Endothelial cell of umbilical vein (primary cell): ENCODE data around the gene DPP9. TPM values are rescaled to one million over a fixed set of nuclear protein-coding genes. Genes with fewer than 3 reads are reported as not detected.
A peak's percentile ranks its signal among the peaks of the same experiment; 100 is the strongest.

Source experiments
- BruUV-seq: library from RNA; stranded (reverse); fragments of 400-500 nt; replicated peaks from 2 replicates; lab custom pipeline; 2021; lab: Mats Ljungman, UMichigan
- CTCF ChIA-PET: fragments of 300-600, 350-600 bp; sonication (Branson Sonifier 250); formaldehyde crosslinking; loops from one replicate; lab custom pipeline; 2021; ENCODE audit warnings: antibody characterized with exemption, inconsistent platforms; lab: Charles Lee
- POLR2A ChIA-PET: fragments of 300-600, 350-600 bp; sonication (Branson Sonifier 250); formaldehyde crosslinking; loops from one replicate; lab custom pipeline; 2021; ENCODE audit warnings: antibody characterized with exemption, inconsistent platforms; lab: Charles Lee
- DNase-seq: peaks from one replicate; pipeline ENCODE4 v3.0.0-alpha.2; 2011; ENCODE audit warnings: low read depth, low spot score
- FAIRE-seq: peaks from 2 replicates; lab custom pipeline; 2011; peaks lifted over from hg19 to GRCh38; lab: Jason Lieb, UNC
- H2AFZ ChIP-seq: 2 replicates; pipeline ENCODE4 v1.6.0; 2012; ENCODE audit warnings: low read depth, low read length, control low read depth, inconsistent platforms
- H3K27ac ChIP-seq: 2 replicates; pipeline ENCODE4 v1.5.1; 2011; ENCODE audit warnings: low read depth, mild to moderate bottlenecking, control low read depth, low read length, moderate library complexity; ENCODE audit not compliant: insufficient read depth
- H3K27me3 ChIP-seq, 2 experiments: 2 replicates each; pipeline versions ENCODE4 v1.6.0 to v1.6.1; 2011; ENCODE audit warnings: low read length in 2 of 2, mixed read lengths in 1 of 2; ENCODE audit not compliant: control insufficient read depth in 2 of 2, insufficient read depth in 2 of 2
- H3K36me3 ChIP-seq, 2 experiments: 2 replicates in 1 of 2; 3 replicates in 1 of 2; pipeline ENCODE4 v1.5.1; 2011; ENCODE audit warnings: low read length in 2 of 2, mild to moderate bottlenecking in 1 of 2, moderate library complexity in 1 of 2; ENCODE audit not compliant: control insufficient read depth in 2 of 2, insufficient read depth in 2 of 2; ENCODE audit errors: extremely low read depth in 1 of 2
- H3K4me1 ChIP-seq: 3 replicates; pipeline ENCODE4 v1.5.1; 2011; ENCODE audit warnings: mild to moderate bottlenecking, low read length; ENCODE audit not compliant: control insufficient read depth, insufficient read depth; ENCODE audit errors: extremely low read depth
- H3K4me2 ChIP-seq: 2 replicates; pipeline ENCODE4 v1.6.1; 2011; ENCODE audit warnings: low read length, control low read depth, mixed read lengths; ENCODE audit not compliant: insufficient read depth
- H3K4me3 ChIP-seq, 3 experiments: fragments of 200-600 bp in 1 of 3; sonication (generic), shearing (Covaris generic) in 1 of 3; replicated peaks in 1 of 3; 2 replicates each; pipeline ENCODE4 v1.5.1; 2011 to 2016; ENCODE audit warnings: control low read depth in 3 of 3, low read length in 3 of 3, mild to moderate bottlenecking in 2 of 3, inconsistent platforms in 1 of 3, low read depth in 1 of 3, moderate library complexity in 1 of 3; ENCODE audit not compliant: insufficient read depth in 1 of 3
- H3K79me2 ChIP-seq: 2 replicates; pipeline ENCODE4 v1.6.0; 2012; ENCODE audit warnings: low read length, inconsistent platforms; ENCODE audit not compliant: control insufficient read depth, insufficient read depth
- H3K9ac ChIP-seq: replicated peaks from 2 replicates; pipeline ENCODE3; 2011; ENCODE audit warnings: low read length, control low read depth; ENCODE audit not compliant: insufficient read depth; ENCODE audit errors: extremely low read depth
- H3K9me1 ChIP-seq: replicated peaks from 3 replicates; pipeline ENCODE4 v1.6.0; 2011; ENCODE audit warnings: mild to moderate bottlenecking, low read length; ENCODE audit not compliant: control insufficient read depth, insufficient read depth; ENCODE audit errors: extremely low read depth
- H3K9me3 ChIP-seq: replicated peaks from 2 replicates; pipeline ENCODE4 v1.5.1; 2012; ENCODE audit warnings: low read length, inconsistent platforms; ENCODE audit not compliant: control insufficient read depth, insufficient read depth
- H4K20me1 ChIP-seq: replicated peaks from 2 replicates; pipeline ENCODE3; 2011; ENCODE audit warnings: mild to moderate bottlenecking, low read length; ENCODE audit not compliant: control insufficient read depth, insufficient read depth; ENCODE audit errors: extremely low read depth
- CTCF ChIP-seq, 2 donors: IDR thresholded peaks; 1 replicate in 1 of 2; 2 replicates in 1 of 2; pipeline ENCODE4 v1.5.1; 2011; ENCODE audit warnings: low read length in 2 of 2, mild to moderate bottlenecking in 2 of 2, moderate library complexity in 2 of 2, control low read depth in 1 of 2, inconsistent platforms in 1 of 2, low read depth in 1 of 2; ENCODE audit not compliant: insufficient read depth in 1 of 2; ENCODE audit errors: extremely low read depth in 1 of 2
- EZH2 ChIP-seq: IDR thresholded peaks from 2 replicates; pipeline ENCODE4 v1.6.1; 2012; ENCODE audit warnings: borderline replicate concordance, low read depth, mild to moderate bottlenecking, moderate library complexity, low read length, inconsistent platforms; ENCODE audit not compliant: severe bottlenecking
- FOS ChIP-seq: IDR thresholded peaks from 2 replicates; pipeline ENCODE4 v1.6.1; 2011; ENCODE audit warnings: mild to moderate bottlenecking, low read length, moderate library complexity, borderline replicate concordance; ENCODE audit not compliant: insufficient read depth
- GATA2 ChIP-seq: IDR thresholded peaks from 2 replicates; pipeline ENCODE4 v1.7.0; 2011; ENCODE audit warnings: low read depth, mild to moderate bottlenecking, moderate library complexity, mixed read lengths, low read length; ENCODE audit not compliant: insufficient read length, insufficient read depth
- JUN ChIP-seq: IDR thresholded peaks from 2 replicates; pipeline ENCODE4 v1.6.1; 2011; ENCODE audit warnings: borderline replicate concordance, low read depth; ENCODE audit not compliant: insufficient read length, insufficient read depth
- MAX ChIP-seq: IDR thresholded peaks from 2 replicates; pipeline ENCODE4 v1.6.1; 2011; ENCODE audit not compliant: insufficient read depth, insufficient read length
- POLR2AphosphoS5 ChIP-seq: IDR thresholded peaks from 2 replicates; pipeline ENCODE4 v1.6.1; 2012; ENCODE audit warnings: low read depth, mild to moderate bottlenecking, control low read depth, low read length, moderate library complexity; ENCODE audit not compliant: insufficient read depth
- dilution Hi-C: fragments of 300-500 bp; cut with MboI; formaldehyde crosslinking; loops from one replicate; pipeline ENCODE4 v1.15.0; 2019; ENCODE audit warnings: low sequenced_read_pairs; ENCODE audit not compliant: extremely low pct_ligation_motif_present
- intact Hi-C: fragments of 100-400 bp; cut with micrococcal nuclease; formaldehyde crosslinking; loops from one replicate; pipeline ENCODE4 v1.10.0; 2022
- polyA plus RNA-seq, 4 experiments: library from polyadenylated mRNA; depleted of rRNA in 3 of 4; stranded (reverse) in 3 of 4; unstranded in 1 of 4; fragments of >200 nt; gene quantifications; 2 replicates each; pipeline versions ENCODE4 v1.2.1 to v1.2.3, GENCODE V29; 2011 to 2012; ENCODE audit warnings: missing spikeins in 1 of 4
- total RNA-seq: library from RNA; stranded (reverse); gene quantifications from 2 replicates; pipeline ENCODE4 v1.2.3, GENCODE V29; 2021

DPP9 gene
- total and polyA plus RNA-seq, 2 donors (not counting 3 experiments of a cell fraction or from before 2014, with no cell fraction given): 31.5 to 98.0 TPM

DNA sequence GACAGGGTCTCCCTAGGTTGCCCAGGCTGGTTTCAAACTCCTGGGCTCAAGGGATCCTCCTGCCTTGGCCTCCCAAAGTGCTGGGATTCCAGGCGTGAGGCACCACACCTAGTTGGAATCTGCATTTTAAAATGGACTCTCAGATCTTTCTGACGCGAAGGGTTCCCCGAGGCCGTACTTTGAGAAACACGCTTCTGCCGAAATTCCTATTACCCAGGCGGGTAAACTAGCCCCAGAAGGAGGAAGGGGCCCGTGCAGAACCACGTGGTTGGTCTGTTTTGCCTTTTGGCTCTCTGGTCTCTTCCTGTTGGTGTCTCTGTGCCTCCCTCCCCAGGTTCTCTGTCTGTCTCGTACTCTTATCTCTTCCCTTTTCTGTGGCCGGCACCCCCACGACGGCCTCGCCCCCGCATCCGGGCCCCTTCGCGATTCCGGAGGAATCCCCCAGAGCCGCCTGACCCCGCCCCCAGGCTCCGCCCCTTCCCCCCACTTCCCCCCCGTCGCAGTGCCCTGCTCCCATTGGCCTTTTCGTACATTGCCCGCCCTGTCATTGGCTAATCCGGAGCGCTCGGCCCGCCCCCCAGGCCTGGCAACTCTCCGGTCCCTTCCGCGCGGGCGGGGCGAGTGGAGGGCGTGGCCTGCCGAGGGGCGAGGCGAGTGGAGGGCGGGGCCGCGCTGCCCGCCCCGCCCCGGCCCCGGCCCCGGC, 84.7 kb downstream of the DPP9 start, which contains the start of gene TNFAIP8L1:
Gene TNFAIP8L1 (plus strand): TSS at position 689 of the 703 bp plus-strand sequence. CDS start 12,354 bp downstream, outside the sequence.
- no TSS peak for BruUV-seq
- Histone ChIP-seq H3K9ac (peak within 1 kb of the TSS; percentile 49), H3K79me2 (peaks cover 37% of the 10 kb centered on the region), H4K20me1 (no peaks in the 10 kb centered on the region), H3K4me1 (peaks cover 41% of the 10 kb centered on the region), H3K27me3 (no peaks in the 10 kb centered on the region), H3K9me3 (no peaks in the 10 kb centered on the region), H3K4me2 (peak within 1 kb of the TSS; percentile 76), H3K9me1 (no peaks in the 10 kb centered on the region), H3K4me3 (peak within 1 kb of the TSS; percentile 68 to 79 (median 69)), H3K27ac (peak within 1 kb of the TSS; percentile 48), H3K36me3 (peaks cover 0 to 6% of the 10 kb centered on the region in 2 experiments), H2AFZ (peak within 1 kb of the TSS; percentile 73)
- intact Hi-C loops (loop anchor here (1.0 to 5.0 kb wide), 4 partner anchors 80 to 237 kb away; partner anchors contain the start of genes CHAF1A, DPP9, HDGFL2 and SEMA6B), dilution Hi-C loops (no loop called here)
- CTCF ChIA-PET: interaction anchor here (1.0 to 3.7 kb wide), 5 partner anchors 50 to 115 kb away, joined by 3 to 66 read pairs (median 5); no protein-coding TSS in a partner anchor
- POLR2A ChIA-PET: no interaction called here
- peak; percentile 94 for DNase-seq
- TF ChIP-seq POLR2AphosphoS5 (peak; percentile 62), EZH2 (no peak), JUN (no peak), GATA2 (peak; percentile 54), MAX (peak; percentile 90), CTCF (IDR thresholded peaks at IDR 0.05; ENCODE audit: extremely low read depth in 1 of 2, insufficient read depth in 1 of 2, low read depth in 1 of 2, low read length in 2 of 2) (no peak), FOS (no peak)
- FAIRE-seq: peak; percentile 96
